NCI-H1930 (cell line): ENCODE results near the gene CIROP.

Source experiments
- DNase-seq, 2 experiments: peaks; one replicate each; lab custom pipeline; 2025; lab: John Stamatoyannopoulos, UW

Gene CIROP

DNA sequence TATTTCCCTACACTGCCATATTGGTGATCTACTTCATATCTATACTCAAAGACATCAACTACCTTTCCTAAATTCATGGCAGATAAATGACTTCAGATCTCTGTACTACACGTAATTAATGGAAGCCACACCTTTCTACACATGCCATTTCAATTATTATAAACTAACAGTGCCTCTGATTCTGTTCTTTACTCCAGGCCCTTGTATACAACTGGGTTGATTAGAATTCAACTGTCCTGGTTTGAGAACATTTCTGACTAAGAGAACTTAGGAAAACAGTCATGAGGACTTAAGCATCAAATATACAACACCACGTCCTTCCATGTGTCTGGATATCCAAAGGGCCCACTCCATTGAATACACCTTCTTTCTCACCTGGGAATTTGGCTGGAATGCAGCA, 11.7 kb downstream of the CIROP start:
- DNase-seq, result no peak

DNA sequence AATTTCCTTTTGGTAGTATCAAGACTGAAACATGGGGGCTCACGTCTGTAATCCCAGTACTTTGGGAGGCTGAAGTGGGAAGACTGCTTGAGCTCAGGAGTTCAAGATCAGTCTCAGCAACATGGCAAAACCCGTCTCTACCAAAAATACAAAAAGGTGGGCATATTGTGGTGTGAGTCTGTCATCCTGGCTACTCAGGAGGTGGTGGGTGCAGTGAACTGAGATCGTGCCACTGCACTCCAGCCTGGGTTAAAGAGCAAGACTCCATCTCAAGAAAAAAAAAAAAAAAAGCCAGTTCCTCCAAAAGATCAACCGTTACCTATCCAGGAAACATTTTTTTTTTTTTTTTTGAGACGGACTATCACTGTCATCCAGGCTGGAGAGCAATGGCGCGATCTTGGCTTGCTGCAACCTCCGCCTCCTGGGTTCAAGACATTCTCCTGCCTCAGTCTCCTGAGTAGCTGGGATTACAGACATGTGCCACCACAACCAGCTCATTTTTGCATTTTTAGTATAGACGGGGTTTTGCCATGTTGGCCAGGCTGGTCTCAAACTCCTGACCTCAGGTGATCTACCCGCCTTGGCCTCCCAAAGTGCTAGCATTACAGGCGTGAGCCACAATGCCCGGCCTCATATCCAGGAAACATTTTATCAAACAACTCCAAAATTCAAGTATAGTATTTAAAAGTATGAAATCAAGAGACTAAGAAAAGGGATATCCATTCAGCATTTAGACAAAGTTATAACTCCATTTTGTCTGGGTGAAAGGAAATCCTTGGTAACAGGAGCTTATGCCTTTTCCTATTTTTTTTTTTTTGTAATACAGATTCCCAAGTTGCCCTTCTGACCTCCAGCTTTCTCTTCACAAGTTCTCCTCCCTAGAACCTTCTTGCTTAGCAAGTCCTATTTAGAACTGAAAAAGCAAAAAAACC, 13.2 kb downstream of the CIROP start:
- no peak for DNase-seq

DNA sequence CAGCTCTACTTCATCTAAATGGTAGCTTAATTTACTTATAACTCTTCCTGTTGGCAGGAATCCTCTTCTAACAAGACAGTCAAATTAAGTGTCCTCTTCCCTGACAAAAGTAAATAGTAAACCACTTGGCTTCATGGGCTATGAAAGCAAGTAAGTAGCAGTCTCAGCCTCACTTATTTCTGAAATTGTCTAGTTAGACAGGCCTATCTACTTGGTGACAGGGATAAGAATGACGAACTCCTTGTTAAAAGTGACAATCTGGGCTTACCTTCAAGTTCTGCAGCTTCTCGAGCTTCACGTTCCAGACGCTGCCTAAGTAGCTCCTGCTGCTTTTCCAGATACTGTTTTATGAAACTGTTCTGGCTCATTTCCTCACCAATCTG, 14.5 kb downstream of the CIROP start:
- DNase-seq, result no peak

DNA sequence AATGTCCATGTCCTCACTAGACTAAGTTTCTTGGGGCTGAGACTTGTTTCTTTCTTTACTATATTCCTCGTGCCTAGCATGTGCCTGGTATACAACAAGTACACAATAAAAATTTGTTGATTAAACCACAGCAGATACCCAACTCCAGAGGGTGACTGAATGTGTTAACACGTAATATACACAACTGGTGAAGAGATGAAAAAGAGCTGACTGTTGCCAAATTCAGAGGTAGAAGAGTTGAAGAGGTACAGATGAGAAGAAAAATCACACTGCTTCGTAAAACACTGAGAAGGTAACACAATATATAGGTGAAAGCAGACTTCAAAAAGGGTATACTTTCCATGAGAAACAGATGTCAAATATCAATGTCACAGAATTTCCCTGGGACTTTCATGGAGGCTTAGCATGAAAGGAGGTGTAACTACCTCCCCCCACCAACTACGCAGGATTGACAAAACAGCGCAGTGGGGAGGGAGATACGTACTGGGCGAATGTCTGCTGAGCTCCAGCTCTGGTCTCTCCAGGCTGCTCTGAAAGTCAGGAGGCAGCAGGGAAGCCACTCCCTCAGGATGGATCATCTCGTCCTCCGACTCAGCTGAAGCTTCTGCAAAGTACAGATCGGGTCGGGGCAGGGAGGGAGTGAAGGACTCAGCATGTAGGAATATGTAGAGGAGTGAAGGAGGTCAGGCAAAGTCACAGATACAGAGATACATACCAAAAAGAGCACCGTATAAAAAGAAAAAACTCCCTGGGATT, 15.1 kb downstream of the CIROP start:
- no peak for DNase-seq

- no peak for DNase-seq
Measured at GRCh38 chr14:23086565-23086964, 18.2 kb downstream of the CIROP start.

GRCh38 chr14:23085458-23085857, 19.3 kb downstream of the CIROP start:
- no peak for DNase-seq

DNA sequence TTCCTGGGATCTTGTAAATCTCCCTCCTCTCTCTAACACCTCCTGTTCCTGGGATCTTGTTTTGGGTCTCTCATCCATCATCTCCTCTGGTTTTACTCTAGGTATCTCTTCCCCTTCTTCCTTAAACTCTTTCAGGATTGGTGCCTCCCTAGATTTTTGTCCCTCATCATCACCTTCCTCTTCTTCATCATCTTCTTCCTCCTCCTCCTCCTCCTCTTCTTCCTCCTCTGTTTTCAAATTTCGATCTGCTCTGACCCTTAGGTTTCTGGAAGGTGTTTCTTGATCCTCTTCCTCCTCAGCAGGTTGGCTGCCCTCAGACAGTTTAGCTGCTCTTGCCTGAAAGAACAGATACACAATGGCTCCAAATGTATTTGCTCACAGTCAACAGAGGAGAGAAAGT, 24.3 kb downstream of the CIROP start:
- DNase-seq, result no peak

- DNase-seq, result no peak
Measured at GRCh38 chr14:23079716-23080115, 25.1 kb downstream of the CIROP start.

DNA sequence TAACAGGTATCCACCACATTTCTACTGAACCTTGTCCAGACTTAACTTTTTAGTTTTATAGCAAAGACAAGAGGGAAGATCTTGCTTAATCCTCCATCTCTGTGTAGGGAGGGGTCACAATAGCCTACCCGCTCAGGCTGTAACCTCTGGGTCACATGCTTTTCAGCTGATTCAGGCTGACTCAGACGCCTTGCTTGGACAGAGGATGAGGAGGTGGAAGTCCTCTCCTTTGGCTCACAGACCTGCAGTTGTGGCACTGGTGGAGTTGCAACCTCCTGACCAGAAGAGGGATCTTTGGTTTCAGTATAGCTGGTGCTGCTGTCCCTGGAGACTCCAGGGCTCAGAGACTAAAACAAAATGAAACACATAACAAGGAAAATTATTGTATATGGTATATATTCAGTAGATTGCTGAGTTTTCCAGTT, 26.1 kb downstream of the CIROP start:
- no peak for DNase-seq

DNA sequence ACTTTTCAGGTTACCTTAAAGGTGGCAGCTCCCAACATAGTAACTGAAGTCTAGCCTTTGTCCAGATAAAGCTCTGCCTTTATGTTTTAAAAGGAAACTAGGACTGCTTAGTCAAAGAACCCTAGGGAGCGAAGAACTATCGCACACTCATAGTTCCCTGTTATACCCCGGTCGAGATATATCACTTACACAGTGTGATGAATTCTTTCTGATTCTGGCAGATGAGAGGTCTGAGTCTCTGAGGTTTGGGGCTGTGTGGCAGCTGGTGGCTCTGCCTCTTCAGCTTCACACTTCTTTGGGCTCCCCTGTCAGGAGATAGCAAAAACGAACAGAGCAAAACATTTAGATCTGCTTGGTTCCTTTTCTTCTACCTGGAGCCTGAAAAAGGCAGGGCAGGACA, 26.8 kb downstream of the CIROP start:
- DNase-seq, result no peak

DNA sequence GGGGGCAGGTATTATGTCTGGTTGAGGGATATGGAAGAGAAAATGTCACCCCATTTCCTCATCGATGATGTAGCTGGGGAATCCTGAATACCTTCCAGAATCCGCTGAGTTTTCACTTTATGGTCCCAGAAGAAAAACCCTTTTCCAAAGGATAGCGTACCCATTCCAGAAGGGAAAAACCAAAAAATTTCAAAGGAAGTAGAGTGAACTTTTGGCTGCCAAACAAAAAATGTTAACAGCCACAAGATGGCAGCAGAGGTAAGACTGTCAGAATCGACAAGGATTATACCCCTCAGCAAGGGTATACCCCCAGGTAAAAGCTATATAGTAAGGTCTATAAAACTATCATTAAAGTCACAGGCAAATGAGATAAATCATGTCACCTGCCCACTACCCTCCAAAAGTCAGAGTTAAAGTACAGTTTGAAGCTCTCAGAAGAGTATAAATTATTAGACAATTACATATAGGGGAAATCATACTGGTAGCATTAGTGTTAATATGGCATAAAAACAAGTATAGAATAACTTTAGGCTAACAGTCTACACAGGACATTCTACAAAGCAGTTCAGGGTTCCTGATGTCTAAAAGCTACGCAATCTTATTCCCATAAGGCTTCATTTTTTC, 27.9 kb downstream of the CIROP start:
- DNase-seq, result no peak

- no peak for DNase-seq
Measured at GRCh38 chr14:23074906-23075305, 29.9 kb downstream of the CIROP start.

DNA sequence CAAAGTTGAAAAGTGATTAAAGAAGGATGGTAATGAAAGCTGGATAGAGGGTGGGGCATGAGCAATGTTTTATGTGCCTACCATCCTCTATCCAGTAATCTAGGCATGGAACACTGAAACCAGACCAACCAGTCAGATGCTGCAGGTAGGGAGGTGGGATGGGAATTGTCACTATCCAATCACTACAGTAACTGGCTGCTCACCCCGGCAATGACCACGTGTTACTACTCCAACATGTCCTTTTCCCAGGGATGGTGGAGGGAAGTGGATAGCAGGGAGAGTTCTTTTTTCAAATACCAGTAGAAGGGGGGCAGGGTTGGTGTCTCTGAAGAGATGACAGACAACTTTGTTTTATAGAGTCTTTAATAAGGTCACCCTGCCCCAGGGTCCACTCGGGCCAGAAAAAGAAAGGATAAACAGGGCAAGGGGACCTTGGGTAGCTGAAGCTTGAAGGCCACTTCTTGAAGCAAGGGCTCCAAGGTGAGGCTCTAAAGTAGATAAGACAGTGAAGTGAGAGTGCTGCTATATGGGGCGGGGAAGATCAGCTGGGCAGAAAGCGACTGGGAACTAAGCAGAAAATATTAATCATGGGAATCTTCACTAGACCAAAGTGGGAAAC, 32.8 kb downstream of the CIROP start:
- DNase-seq, result no peak

GRCh38 chr14:23071244-23071920, 33.4 kb downstream of the CIROP start:
- DNase-seq, result no peak

DNA sequence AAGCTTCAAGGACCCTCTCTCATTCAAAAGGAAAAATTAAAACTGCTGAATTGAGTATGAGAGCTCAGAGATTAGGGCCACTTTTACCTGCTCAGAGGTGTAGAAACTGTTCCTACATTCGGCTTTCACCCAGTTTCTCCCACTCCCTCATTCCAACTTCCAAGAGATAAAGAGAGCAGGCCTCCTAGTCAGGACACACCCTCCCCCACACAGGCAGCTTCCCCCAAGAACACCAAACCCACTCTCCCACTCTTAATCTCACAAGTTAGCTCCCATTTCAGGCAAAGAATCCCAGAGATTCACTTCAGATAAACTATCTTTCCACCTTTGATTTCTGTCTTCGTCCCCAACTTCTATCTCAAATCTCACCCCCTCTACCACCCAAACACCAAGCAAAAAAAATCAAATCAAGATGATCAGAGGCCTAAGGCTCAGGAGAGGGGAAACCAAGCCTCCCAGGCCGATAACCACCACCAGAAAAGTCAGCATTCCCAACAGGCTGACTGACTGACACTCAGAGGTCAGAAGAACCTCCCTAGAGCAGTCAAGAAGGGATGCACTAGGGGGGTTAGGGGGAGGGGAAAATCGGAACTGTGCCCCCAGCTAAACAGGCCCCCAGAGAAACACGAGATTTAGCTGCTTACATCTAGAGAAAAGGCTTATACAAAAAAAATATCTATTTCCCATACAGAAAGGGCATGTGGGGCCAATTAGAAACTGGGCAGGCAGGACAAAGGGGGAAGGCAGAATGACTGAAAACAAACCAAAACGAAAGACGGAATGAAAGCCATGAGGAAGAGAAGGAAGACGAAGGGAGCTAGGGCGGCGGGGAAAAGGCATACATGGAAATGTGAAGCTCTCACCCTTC, 34.3 kb downstream of the CIROP start:
- DNase-seq, result no peak

DNA sequence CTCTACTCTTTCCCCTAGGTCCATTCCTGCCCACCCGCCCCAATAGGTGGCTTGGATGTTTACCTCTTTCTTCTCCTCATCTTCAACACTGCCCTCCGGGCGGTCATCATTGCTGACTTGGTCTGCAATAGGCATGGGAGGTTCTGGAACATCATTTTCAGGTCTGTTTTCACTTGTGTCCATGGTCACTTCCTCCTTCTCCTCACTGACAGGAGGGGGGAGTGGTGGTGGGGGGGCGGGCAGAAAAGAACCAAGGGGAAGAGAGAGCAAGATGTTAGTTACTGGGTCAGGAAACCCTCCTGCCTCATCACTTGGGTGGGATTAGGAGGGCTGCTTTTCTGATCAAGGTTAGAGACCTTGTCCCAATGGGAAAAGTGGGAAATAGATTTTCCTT, 35.4 kb downstream of the CIROP start:
- DNase-seq, result no peak

- DNase-seq, result no peak
Measured at GRCh38 chr14:23068789-23069412, 35.9 kb downstream of the CIROP start.

DNA sequence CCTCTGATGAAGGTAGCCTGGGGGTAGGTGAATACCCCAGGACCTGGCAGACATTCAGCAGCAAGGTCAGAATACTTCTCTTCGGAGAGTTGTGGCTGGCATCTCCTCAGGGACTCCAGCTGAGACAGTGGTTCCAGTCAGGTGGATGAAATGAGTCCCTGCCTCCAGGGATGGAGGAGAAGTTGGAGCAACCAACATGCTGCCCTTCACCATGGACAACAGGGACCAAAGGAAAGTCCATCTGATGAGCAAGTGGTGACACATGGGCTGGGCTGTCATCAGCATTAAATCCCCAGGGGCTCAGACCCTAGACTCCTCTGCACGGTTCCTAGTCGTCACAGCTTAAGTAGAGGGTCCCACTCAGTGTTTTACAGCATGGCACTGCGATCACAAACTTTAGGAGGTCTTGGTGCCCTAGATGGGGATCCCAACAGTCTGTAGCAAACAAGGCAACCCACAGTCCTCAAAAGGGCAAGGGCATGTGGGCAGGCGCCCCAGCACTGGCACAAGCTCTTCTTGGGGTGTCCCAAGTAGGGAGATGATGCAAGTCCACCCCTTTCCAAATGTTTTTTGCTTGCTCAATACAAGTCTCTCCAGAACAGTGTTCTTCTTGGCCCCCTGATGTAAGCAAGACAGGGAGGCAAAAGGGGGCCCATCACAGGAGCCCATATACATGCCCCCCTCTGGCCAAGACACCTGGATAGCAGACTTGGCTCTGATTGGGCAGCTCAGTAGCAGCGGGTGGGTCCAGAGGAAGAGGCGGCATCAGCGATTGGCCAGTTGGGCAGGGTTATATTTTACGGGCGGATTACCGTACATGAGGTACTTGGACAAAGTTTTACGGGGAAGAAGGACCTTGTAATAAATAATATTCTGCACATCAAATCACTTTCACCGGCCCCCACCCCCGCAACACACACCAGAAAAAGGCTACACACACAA, 36.7 kb downstream of the CIROP start:
- DNase-seq, result no peak
